NB4 (cell line): ENCODE measurements around the gene KEL.

Source experiments
- MYC ChIP-seq: IDR thresholded peaks from 2 replicates; pipeline ENCODE4 v1.6.1; 2011; ENCODE audit warnings: low read depth, low read length
- POLR2A ChIP-seq: IDR thresholded peaks from 2 replicates; pipeline ENCODE4 v1.6.1; 2011; ENCODE audit warnings: mild to moderate bottlenecking; ENCODE audit not compliant: insufficient read length; ENCODE audit errors: extremely low read depth
- TF ChIP-seq, protein P1 (sequence below): IDR thresholded peaks from one replicate; pipeline ENCODE4 v1.5.1; 2012; ENCODE audit warnings: low read depth, low read length

DNA sequence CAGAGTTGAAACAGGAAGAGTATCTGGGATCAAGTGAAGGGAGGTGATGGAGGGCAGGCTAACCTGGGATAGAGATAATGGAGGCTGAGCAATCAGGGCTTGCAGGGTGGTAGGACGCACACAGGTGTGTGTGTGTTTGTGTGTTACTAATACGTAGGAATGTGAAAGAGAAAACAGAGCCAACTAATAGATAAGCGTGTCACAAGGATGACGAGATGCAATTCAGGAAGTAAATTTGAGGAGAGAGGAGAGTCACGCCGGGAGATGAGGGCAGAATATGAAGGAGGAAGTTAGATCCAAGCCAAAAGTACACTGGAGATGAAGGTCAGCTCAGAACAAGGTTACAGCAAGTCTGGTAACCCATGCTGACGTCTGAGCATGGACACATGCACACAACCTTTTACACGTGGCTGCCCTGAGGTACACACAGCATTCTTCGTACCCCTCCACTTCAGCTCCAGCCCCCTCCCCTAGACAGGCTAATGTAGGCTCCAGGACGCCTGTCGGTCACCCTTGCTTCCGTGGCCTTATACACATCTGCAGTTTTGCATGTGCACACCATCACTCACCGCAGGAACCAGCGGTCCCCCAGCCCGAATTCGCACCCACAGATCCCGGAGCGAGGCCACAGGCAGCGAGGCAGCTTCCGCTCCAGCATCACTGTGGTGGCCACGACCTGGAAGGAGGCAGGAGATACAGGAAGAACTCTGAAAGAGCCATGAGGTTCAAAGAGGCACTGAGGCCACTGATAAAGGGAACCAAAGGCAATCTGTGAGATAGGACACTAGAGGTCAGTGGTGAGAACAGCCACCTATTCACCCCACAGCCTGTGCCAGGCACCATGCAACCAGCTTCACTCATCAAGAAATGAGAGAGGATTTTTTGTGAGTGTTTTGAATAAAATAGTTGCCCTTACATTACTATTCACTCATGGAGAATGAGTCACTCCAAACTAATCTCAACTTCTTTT, 53.0 kb downstream of the KEL start:
- TF ChIP-seq, protein P1, sequence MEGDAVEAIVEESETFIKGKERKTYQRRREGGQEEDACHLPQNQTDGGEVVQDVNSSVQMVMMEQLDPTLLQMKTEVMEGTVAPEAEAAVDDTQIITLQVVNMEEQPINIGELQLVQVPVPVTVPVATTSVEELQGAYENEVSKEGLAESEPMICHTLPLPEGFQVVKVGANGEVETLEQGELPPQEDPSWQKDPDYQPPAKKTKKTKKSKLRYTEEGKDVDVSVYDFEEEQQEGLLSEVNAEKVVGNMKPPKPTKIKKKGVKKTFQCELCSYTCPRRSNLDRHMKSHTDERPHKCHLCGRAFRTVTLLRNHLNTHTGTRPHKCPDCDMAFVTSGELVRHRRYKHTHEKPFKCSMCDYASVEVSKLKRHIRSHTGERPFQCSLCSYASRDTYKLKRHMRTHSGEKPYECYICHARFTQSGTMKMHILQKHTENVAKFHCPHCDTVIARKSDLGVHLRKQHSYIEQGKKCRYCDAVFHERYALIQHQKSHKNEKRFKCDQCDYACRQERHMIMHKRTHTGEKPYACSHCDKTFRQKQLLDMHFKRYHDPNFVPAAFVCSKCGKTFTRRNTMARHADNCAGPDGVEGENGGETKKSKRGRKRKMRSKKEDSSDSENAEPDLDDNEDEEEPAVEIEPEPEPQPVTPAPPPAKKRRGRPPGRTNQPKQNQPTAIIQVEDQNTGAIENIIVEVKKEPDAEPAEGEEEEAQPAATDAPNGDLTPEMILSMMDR, result peak; percentile 61
- TF ChIP-seq POLR2A, result no peak
- TF ChIP-seq MYC, result no peak
